Measurements from ENCODE around the gene OBSCN. TPM values are rescaled to one million over a fixed set of nuclear protein-coding genes. Genes with fewer than 3 reads are reported as not detected.
"Not testable (repeated sequence)": the region's sequence is repeated elsewhere in the genome, so short reads cannot be mapped to it uniquely, and the experiment has no call there.

OBSCN gene
- total RNA-seq, 4 donors from 2014 or later = 15.0 to 46.6 (median 34.4) TPM

- no peak overlapping the region for H3K27ac ChIP-seq
- peaks cover 17% of the 10 kb centered on the region for H3K9me3 ChIP-seq
- H3K27me3 ChIP-seq = no peaks in the 10 kb centered on the region
- WGBS = 93% methylated on average over 2 of the region's 2 CpGs
- TF ChIP-seq POLR2AphosphoS5 (IDR thresholded peaks at IDR 0.05) (no peak), EP300 (IDR thresholded peaks at IDR 0.05) (no peak), CTCF (IDR thresholded peaks at IDR 0.05) (no peak), POLR2A (IDR thresholded peaks at IDR 0.05) (no peak)
- H3K36me3 ChIP-seq = peaks cover 50% of the 10 kb centered on the region
- DNase-seq (ENCODE audit: low spot score in 2 of 2) = no peak
- no peaks in the 10 kb centered on the region for H3K4me1 ChIP-seq
- H3K4me3 ChIP-seq = no peak overlapping the region
Measured at GRCh38 chr1:228241259-228241658, 33.4 kb downstream of the OBSCN start.

- Histone ChIP-seq H3K9me3 (peaks cover 17% of the 10 kb centered on the region), H3K4me1 (no peaks in the 10 kb centered on the region), H3K27me3 (no peaks in the 10 kb centered on the region), H3K27ac (no peak overlapping the region), H3K36me3 (peaks cover 61% of the 10 kb centered on the region), H3K4me3 (no peak overlapping the region)
- no peak for DNase-seq (ENCODE audit: low spot score in 2 of 2)
- TF ChIP-seq POLR2A (IDR thresholded peaks at IDR 0.05) (no peak), EP300 (IDR thresholded peaks at IDR 0.05) (no peak), POLR2AphosphoS5 (IDR thresholded peaks at IDR 0.05) (no peak), CTCF (IDR thresholded peaks at IDR 0.05) (no peak)
Measured at GRCh38 chr1:228242409-228242808, 34.6 kb downstream of the OBSCN start.

GRCh38 chr1:228243093-228243492 is 35.2 kb downstream of the OBSCN start:
- H3K4me3 ChIP-seq = no peak overlapping the region
- peaks cover 66% of the 10 kb centered on the region for H3K36me3 ChIP-seq
- DNase-seq (ENCODE audit: low spot score in 2 of 2) = no peak
- no peaks in the 10 kb centered on the region for H3K27me3 ChIP-seq
- TF ChIP-seq CTCF (IDR thresholded peaks at IDR 0.05) (no peak), POLR2A (IDR thresholded peaks at IDR 0.05) (no peak), POLR2AphosphoS5 (IDR thresholded peaks at IDR 0.05) (no peak), EP300 (IDR thresholded peaks at IDR 0.05) (no peak)
- H3K9me3 ChIP-seq = peaks cover 17% of the 10 kb centered on the region
- H3K4me1 ChIP-seq = no peaks in the 10 kb centered on the region
- no peak overlapping the region for H3K27ac ChIP-seq
- 98% methylated on average over 7 of the region's 7 CpGs for WGBS

- not testable (repeated sequence) for H3K27ac ChIP-seq; DNase-seq (ENCODE audit: low spot score in 2 of 2); H3K27me3 ChIP-seq; H3K4me3 ChIP-seq; H3K4me1 ChIP-seq
- peaks cover 17% of the 10 kb centered on the region for H3K9me3 ChIP-seq
- peaks cover 59% of the 10 kb centered on the region for H3K36me3 ChIP-seq
- WGBS = 75% methylated on average over 5 of the region's 5 CpGs
Measured at GRCh38 chr1:228243989-228244388, 36.1 kb downstream of the OBSCN start.

GRCh38 chr1:228245111-228245510 is 37.3 kb downstream of the OBSCN start:
- 84% methylated on average over 3 of the region's 3 CpGs for WGBS
- Histone ChIP-seq H3K36me3 (peaks cover 63% of the 10 kb centered on the region), H3K27ac (no peak overlapping the region), H3K4me1 (no peaks in the 10 kb centered on the region), H3K4me3 (no peak overlapping the region), H3K9me3 (peaks cover 17% of the 10 kb centered on the region), H3K27me3 (no peaks in the 10 kb centered on the region)
- TF ChIP-seq POLR2AphosphoS5 (IDR thresholded peaks at IDR 0.05) (no peak), POLR2A (IDR thresholded peaks at IDR 0.05) (no peak), CTCF (IDR thresholded peaks at IDR 0.05) (no peak), EP300 (IDR thresholded peaks at IDR 0.05) (no peak)
- no peak for DNase-seq (ENCODE audit: low spot score in 2 of 2)

- peaks cover 17% of the 10 kb centered on the region for H3K9me3 ChIP-seq
- H3K4me1 ChIP-seq = no peaks in the 10 kb centered on the region
- no peaks in the 10 kb centered on the region for H3K27me3 ChIP-seq
- DNase-seq (ENCODE audit: low spot score in 2 of 2) = no peak
- 98% methylated on average over 5 of the region's 8 CpGs for WGBS
- no peak overlapping the region for H3K4me3 ChIP-seq
- no peak for TF ChIP-seq POLR2AphosphoS5 (IDR thresholded peaks at IDR 0.05)
- no peak for TF ChIP-seq CTCF (IDR thresholded peaks at IDR 0.05)
- TF ChIP-seq EP300 (IDR thresholded peaks at IDR 0.05) = no peak
- no peak for TF ChIP-seq POLR2A (IDR thresholded peaks at IDR 0.05)
- H3K27ac ChIP-seq = no peak overlapping the region
- peaks cover 74% of the 10 kb centered on the region for H3K36me3 ChIP-seq
Measured at GRCh38 chr1:228246216-228246900, 38.5 kb downstream of the OBSCN start.

Data from suprapubic skin (tissue), 4 donors.